IMR-90 (cell line): ENCODE data around the gene GLG1. TPM values are rescaled to one million over a fixed set of nuclear protein-coding genes. Genes with fewer than 3 reads are reported as not detected.

ENCODE experiments used
- ATAC-seq: fragments of 200-7000 bp; cut with Tn5 transposase; 2 replicates; pipeline ENCODE4 v1.9.1; 2020; ENCODE audit warnings: low read depth, mild to moderate bottlenecking, moderate library complexity
- BruUV-seq: library from RNA; stranded (reverse); fragments of 400-500 nt; replicated peaks from 2 replicates; lab custom pipeline; 2021; lab: Mats Ljungman, UMichigan
- CTCF ChIA-PET: fragments of 300-600 bp; formaldehyde crosslinking; extraction: SDS; loops from one replicate; lab custom pipeline; 2021; ENCODE audit warnings: antibody characterized with exemption; lab: Yijun Ruan, JAX
- POLR2A ChIA-PET: fragments of 300-600 bp; sonication (Branson Sonifier 250); formaldehyde crosslinking; loops from one replicate; lab custom pipeline; 2022; ENCODE audit warnings: antibody characterized with exemption; ENCODE audit not compliant: unreplicated experiment; lab: Charles Lee
- DNase-seq: peaks from one replicate; pipeline ENCODE4 v3.0.0; 2013
- H2AFZ ChIP-seq: replicated peaks from 2 replicates; pipeline ENCODE3; 2013; ENCODE audit warnings: low read length, mild to moderate bottlenecking; ENCODE audit not compliant: poor library complexity
- H2AK5ac ChIP-seq: 2 replicates; pipeline ENCODE4 v1.6.1; 2013; ENCODE audit warnings: low read depth, low read length, inconsistent platforms
- H2AK9ac ChIP-seq: replicated peaks from 2 replicates; pipeline ENCODE3; 2013; ENCODE audit warnings: mild to moderate bottlenecking, low read depth, low read length, moderate library complexity; ENCODE audit not compliant: poor library complexity
- H2BK120ac ChIP-seq: 2 replicates; pipeline ENCODE4 v1.6.1; 2013; ENCODE audit warnings: low read depth, low read length, inconsistent platforms
- H2BK15ac ChIP-seq: 3 replicates; pipeline ENCODE4 v1.6.1; 2013; ENCODE audit warnings: low read depth, low read length, inconsistent platforms
- H2BK20ac ChIP-seq: 2 replicates; pipeline ENCODE4 v1.6.1; 2013; ENCODE audit warnings: low read depth, mild to moderate bottlenecking, inconsistent platforms, low read length, moderate library complexity
- H2BK5ac ChIP-seq: 2 replicates; pipeline ENCODE4 v1.6.1; 2013; ENCODE audit warnings: mild to moderate bottlenecking, low read depth, low read length, inconsistent platforms; ENCODE audit not compliant: poor library complexity, severe bottlenecking
- H3K14ac ChIP-seq: replicated peaks from 2 replicates; pipeline ENCODE4 v1.6.1; 2013; ENCODE audit warnings: low read depth, low read length, inconsistent platforms
- H3K18ac ChIP-seq: 2 replicates; pipeline ENCODE4 v1.6.1; 2013; ENCODE audit warnings: low read depth, low read length, control low read depth
- H3K23ac ChIP-seq: 2 replicates; pipeline ENCODE4 v1.6.1; 2013; ENCODE audit warnings: low read depth, low read length, inconsistent platforms
- H3K27ac ChIP-seq: 2 replicates; pipeline ENCODE4 v1.5.1; 2013; ENCODE audit warnings: mild to moderate bottlenecking, control low read depth, low read length; ENCODE audit not compliant: insufficient read depth
- H3K27me3 ChIP-seq: 2 replicates; pipeline ENCODE4 v1.6.1; 2013; ENCODE audit warnings: low read length; ENCODE audit not compliant: control insufficient read depth, insufficient read depth
- H3K36me3 ChIP-seq: 2 replicates; pipeline ENCODE4 v1.6.1; 2013; ENCODE audit warnings: low read length, mixed read lengths; ENCODE audit not compliant: control insufficient read depth, insufficient read depth
- H3K4ac ChIP-seq: 2 replicates; pipeline ENCODE4 v1.6.1; 2013; ENCODE audit warnings: low read depth, low read length, inconsistent platforms
- H3K4me1 ChIP-seq: 2 replicates; pipeline ENCODE4 v1.6.1; 2013; ENCODE audit warnings: low read length, mixed read lengths; ENCODE audit not compliant: control insufficient read depth, insufficient read depth
- H3K4me2 ChIP-seq: 2 replicates; pipeline ENCODE4 v1.6.1; 2013; ENCODE audit warnings: low read depth, mild to moderate bottlenecking, control low read depth, low read length, moderate library complexity
- H3K4me3 ChIP-seq: 2 replicates; pipeline ENCODE4 v1.5.1; 2013; ENCODE audit warnings: low read depth, mild to moderate bottlenecking, control low read depth, low read length, moderate library complexity; ENCODE audit not compliant: insufficient read depth
- H3K56ac ChIP-seq: 2 replicates; pipeline ENCODE4 v1.6.1; 2013; ENCODE audit warnings: low read length, inconsistent platforms; ENCODE audit not compliant: insufficient read depth; ENCODE audit errors: extremely low read depth
- H3K79me1 ChIP-seq, 2 experiments: 2 replicates each; pipeline ENCODE4 v1.6.1; 2013; ENCODE audit warnings: low read length in 2 of 2, inconsistent platforms in 1 of 2, low read depth in 1 of 2
- H3K9ac ChIP-seq: 2 replicates; pipeline ENCODE4 v1.6.1; 2013; ENCODE audit warnings: low read depth, low read length, control low read depth
- H3K9me1 ChIP-seq: 2 replicates; pipeline ENCODE4 v1.6.1; 2013; ENCODE audit warnings: low read length, inconsistent platforms; ENCODE audit not compliant: insufficient read depth
- H3K9me3 ChIP-seq: 2 replicates; pipeline ENCODE4 v1.6.1; 2013; ENCODE audit warnings: low read length; ENCODE audit not compliant: control insufficient read depth, insufficient read depth
- H4K20me1 ChIP-seq: 2 replicates; pipeline ENCODE4 v1.6.1; 2013; ENCODE audit warnings: low read length, inconsistent platforms; ENCODE audit not compliant: insufficient read depth
- H4K5ac ChIP-seq: 2 replicates; pipeline ENCODE4 v1.6.1; 2013; ENCODE audit warnings: mild to moderate bottlenecking, low read depth, low read length, control low read depth
- H4K8ac ChIP-seq, 2 experiments: 2 replicates each; pipeline ENCODE4 v1.6.1; 2013; ENCODE audit warnings: low read depth in 2 of 2, low read length in 2 of 2, control low read depth in 1 of 2, inconsistent platforms in 1 of 2
- H4K91ac ChIP-seq: 2 replicates; pipeline ENCODE4 v1.6.1; 2013; ENCODE audit warnings: low read depth, low read length, inconsistent platforms; ENCODE audit not compliant: insufficient read depth
- BHLHE40 ChIP-seq: fragments of 150-350 bp; IDR thresholded peaks from 2 replicates; pipeline ENCODE4 v1.6.1; 2016; ENCODE audit warnings: mild to moderate bottlenecking, low read depth, low read length
- FOS ChIP-seq: fragments of 150-350 bp; IDR thresholded peaks from 2 replicates; pipeline ENCODE4 v1.6.1; 2016; ENCODE audit warnings: low read depth, low read length
- MAFK ChIP-seq: IDR thresholded peaks from 2 replicates; pipeline ENCODE4 v1.6.1; 2012; ENCODE audit warnings: low read depth, low read length, improper control_type of control experiment
- MXI1 ChIP-seq: IDR thresholded peaks from 2 replicates; pipeline ENCODE4 v1.6.1; 2012; ENCODE audit warnings: low read depth, mild to moderate bottlenecking, low read length, moderate library complexity, borderline replicate concordance
- NFE2L2 ChIP-seq: fragments of 150-350 bp; IDR thresholded peaks from 2 replicates; pipeline ENCODE4 v1.6.1; 2016; ENCODE audit warnings: low read depth, mild to moderate bottlenecking, low read length
- POLR2A ChIP-seq: IDR thresholded peaks from 2 replicates; pipeline ENCODE4 v1.6.1; 2012; ENCODE audit warnings: mild to moderate bottlenecking, low read depth, low read length
- RAD21 ChIP-seq: IDR thresholded peaks from 2 replicates; pipeline ENCODE4 v1.6.1; 2012; ENCODE audit warnings: low read length, improper control_type of control experiment
- WGBS, 2 experiments: methylation state at CpG; one replicate each; pipeline versions ENCODE4 v1.1.5 to v1.1.7; 2013; ENCODE audit warnings: missing lambda C conversion rate in 2 of 2; ENCODE audit not compliant: insufficient read length in 1 of 2; ENCODE audit errors: extremely low coverage in 2 of 2; 5-methylcytosine and 5-hydroxymethylcytosine counted together
- dilution Hi-C: fragments of 300-500 bp; cut with HindIII; formaldehyde crosslinking; loops from one replicate; pipeline ENCODE4 v1.14.3; 2018; ENCODE audit warnings: low sequenced_read_pairs; ENCODE audit not compliant: unreplicated experiment
- in situ Hi-C: fragments of 300-500 bp; cut with MboI; formaldehyde crosslinking; loops from 3 replicates; pipeline ENCODE4 v1.14.3; 2019; ENCODE audit warnings: low sequenced_read_pairs, inconsistent platforms, mixed read lengths
- intact Hi-C: fragments of 100-400 bp; cut with micrococcal nuclease; formaldehyde crosslinking; loops from 2 replicates; pipeline ENCODE4 v1.10.0; 2022
- polyA plus RNA-seq, 3 experiments: library from polyadenylated mRNA; depleted of rRNA; stranded (reverse); fragments of >200 nt; gene quantifications; 2 replicates each; pipeline ENCODE4 v1.2.3, GENCODE V29; 2012; ENCODE audit warnings: low replicate concordance in 1 of 3
- total RNA-seq: library from RNA; depleted of rRNA; stranded (reverse); fragments of >200 nt; gene quantifications from 2 replicates; pipeline ENCODE4 v1.2.3, GENCODE V29; 2012
- TF ChIP-seq, protein P1 (sequence below): fragments of 150-350 bp; IDR thresholded peaks from 2 replicates; pipeline ENCODE4 v1.6.1; 2016; ENCODE audit warnings: low read depth, mild to moderate bottlenecking, low read length, moderate library complexity, borderline replicate concordance
- TF ChIP-seq, protein P2 (sequence below): conservative IDR thresholded peaks from 2 replicates; pipeline ENCODE4 v1.5.1; 2012; ENCODE audit warnings: mild to moderate bottlenecking, low read depth, low read length, improper control_type of control experiment

GLG1 gene
- total and polyA plus RNA-seq, 2 of the 4 experiments (the other 2 are of a cell fraction), result 91.0 to 107 TPM

DNA sequence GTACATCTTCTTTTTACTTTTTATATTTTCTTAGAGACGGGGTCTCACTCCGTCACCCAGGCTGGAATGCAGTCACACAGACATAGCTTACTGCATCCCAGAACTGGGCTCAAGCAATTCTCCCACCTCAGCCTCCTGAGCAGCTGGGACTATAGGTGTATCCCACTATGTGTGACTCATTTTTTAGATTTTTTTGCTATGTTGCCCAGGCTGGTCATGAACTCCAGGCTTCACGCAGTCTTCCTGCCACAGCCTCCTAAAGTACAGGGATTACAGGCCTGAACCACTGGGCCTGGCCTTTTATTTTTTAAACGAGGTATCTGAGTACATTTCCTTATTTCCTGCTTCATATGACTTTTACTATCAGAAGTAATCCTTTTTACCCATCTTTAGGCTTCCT is 48.0 kb downstream of the GLG1 start:
- Histone ChIP-seq H3K4me3 (no peak overlapping the region), H3K18ac (no peak overlapping the region), H3K9me3 (no peaks in the 10 kb centered on the region), H3K36me3 (no peaks in the 10 kb centered on the region), H2AK5ac (no peak overlapping the region), H2BK15ac (no peak overlapping the region), H3K23ac (no peak overlapping the region), H2BK120ac (no peak overlapping the region), H4K20me1 (peaks cover 51% of the 10 kb centered on the region), H4K8ac (no peak overlapping the region), H4K5ac (no peak overlapping the region), H3K79me1 (peaks cover 46 to 68% of the 10 kb centered on the region in 2 experiments), H2BK5ac (no peak overlapping the region), H3K4me1 (peaks cover under 1% of the 10 kb centered on the region; the same call in 1 of the 2 replicates), H2AFZ (no peak overlapping the region), H2AK9ac (no peak overlapping the region), H3K4ac (no peak overlapping the region), H2BK20ac (no peak overlapping the region), H3K27ac (no peak overlapping the region), H3K9ac (no peak overlapping the region), H3K27me3 (no peaks in the 10 kb centered on the region), H3K56ac (no peak overlapping the region), H3K4me2 (no peak overlapping the region), H3K14ac (no peak overlapping the region), H3K9me1 (peaks cover 3% of the 10 kb centered on the region; the same call in 1 of the 2 replicates), H4K91ac (no peak overlapping the region)
- ChIA-PET CTCF (no interaction called here), POLR2A (no interaction called here)
- 60% methylated on average over 1 of the region's 4 CpGs; no CpG with 5 or more reads in 1 of the 2 experiments for WGBS, 2 experiments
- dilution Hi-C loops, result no loop called here
- in situ Hi-C loops, result no loop called here
- BruUV-seq, result no TSS peak
- intact Hi-C loops, result no loop called here
- TF ChIP-seq RAD21 (no peak), MAFK (no peak), BHLHE40 (no peak), FOS (no peak), POLR2A (no peak), MXI1 (no peak), NFE2L2 (no peak)
- TF ChIP-seq, protein P1, sequence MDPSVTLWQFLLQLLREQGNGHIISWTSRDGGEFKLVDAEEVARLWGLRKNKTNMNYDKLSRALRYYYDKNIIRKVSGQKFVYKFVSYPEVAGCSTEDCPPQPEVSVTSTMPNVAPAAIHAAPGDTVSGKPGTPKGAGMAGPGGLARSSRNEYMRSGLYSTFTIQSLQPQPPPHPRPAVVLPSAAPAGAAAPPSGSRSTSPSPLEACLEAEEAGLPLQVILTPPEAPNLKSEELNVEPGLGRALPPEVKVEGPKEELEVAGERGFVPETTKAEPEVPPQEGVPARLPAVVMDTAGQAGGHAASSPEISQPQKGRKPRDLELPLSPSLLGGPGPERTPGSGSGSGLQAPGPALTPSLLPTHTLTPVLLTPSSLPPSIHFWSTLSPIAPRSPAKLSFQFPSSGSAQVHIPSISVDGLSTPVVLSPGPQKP, result no peak
- TF ChIP-seq, protein P2, sequence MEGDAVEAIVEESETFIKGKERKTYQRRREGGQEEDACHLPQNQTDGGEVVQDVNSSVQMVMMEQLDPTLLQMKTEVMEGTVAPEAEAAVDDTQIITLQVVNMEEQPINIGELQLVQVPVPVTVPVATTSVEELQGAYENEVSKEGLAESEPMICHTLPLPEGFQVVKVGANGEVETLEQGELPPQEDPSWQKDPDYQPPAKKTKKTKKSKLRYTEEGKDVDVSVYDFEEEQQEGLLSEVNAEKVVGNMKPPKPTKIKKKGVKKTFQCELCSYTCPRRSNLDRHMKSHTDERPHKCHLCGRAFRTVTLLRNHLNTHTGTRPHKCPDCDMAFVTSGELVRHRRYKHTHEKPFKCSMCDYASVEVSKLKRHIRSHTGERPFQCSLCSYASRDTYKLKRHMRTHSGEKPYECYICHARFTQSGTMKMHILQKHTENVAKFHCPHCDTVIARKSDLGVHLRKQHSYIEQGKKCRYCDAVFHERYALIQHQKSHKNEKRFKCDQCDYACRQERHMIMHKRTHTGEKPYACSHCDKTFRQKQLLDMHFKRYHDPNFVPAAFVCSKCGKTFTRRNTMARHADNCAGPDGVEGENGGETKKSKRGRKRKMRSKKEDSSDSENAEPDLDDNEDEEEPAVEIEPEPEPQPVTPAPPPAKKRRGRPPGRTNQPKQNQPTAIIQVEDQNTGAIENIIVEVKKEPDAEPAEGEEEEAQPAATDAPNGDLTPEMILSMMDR, result no peak
- ATAC-seq (no peak), DNase-seq (no peak)
